ENCODE results near the gene TMTC4.

Gene TMTC4

GRCh38 chr13:100666124-100666523, 8.5 kb downstream of the TMTC4 start:
- no peak for DNase-seq

- no peak for DNase-seq
These were observed 9.2 kb downstream of the TMTC4 start for GRCh38 chr13:100665403-100665802.

DNA sequence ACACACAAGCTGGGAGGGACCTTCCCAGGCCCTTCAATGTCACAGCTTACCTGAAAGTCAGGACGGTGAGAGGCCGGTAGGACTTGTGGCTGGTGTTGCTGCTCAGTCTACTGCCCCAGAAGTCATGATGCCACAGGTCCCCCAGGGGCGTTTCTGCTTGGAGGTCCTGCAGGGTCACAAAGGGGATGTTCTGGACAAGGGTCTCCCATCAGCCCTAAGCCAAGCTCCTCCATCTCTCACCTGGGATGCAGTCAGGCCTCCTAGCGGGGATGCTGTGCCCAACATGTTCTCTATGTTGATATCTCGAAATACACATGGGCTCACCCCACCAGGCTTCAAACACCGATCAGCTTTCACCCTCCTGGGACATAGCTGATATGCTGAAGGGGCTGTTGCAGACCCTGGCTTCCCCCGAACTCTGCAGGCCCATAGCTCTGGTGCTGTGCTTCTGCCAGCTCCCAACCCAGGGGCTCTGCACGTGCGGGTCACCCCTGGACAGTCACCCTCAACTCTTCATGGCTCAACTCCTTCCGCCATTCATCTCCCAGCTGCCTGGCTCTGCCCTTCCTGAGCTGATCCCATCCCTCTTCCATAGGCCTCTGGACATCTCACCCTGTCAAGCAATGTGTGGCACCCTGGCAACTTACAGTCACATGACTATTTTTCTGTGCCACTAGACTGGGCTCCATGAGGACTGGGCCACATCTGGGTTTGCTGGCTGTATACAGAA, 10.3 kb downstream of the TMTC4 start:
- no peak for DNase-seq

DNA sequence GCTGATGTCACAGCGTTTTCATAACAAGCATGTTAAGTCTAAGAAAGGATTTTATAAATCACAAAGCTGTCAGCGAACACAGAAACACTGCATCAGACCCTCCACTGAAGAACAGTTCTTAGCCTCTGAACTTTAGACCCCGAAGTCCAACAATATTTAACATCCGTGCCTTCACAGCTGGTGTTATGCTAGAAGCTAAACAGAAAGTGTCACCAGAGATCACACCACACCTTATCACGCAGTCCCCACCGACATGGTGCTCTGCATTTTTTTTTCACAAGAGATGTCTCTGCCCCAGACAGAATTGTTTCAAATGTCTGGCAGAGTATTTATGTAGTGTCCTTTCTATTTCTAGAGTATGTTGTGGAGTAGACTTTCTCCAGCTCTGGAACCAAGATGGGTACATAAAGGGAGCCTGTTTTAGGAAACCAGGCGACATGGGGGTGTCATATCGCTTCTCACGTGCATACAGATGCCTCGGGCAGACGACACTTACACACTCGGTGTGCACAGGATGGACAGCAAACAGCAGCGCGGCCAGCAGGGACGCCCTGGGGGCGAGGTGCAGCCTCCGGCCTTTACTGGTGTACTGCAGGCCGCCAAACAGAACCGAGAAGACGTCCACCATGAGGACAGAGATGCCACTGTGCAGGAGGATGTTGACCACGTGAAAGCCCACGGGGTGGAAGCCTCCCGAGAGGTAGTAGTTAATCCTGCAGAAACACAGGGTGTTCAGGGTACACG, 12.0 kb downstream of the TMTC4 start:
- no peak for DNase-seq

GRCh38 chr13:100660761-100661160, 13.8 kb downstream of the TMTC4 start:
- DNase-seq: no peak

DNA sequence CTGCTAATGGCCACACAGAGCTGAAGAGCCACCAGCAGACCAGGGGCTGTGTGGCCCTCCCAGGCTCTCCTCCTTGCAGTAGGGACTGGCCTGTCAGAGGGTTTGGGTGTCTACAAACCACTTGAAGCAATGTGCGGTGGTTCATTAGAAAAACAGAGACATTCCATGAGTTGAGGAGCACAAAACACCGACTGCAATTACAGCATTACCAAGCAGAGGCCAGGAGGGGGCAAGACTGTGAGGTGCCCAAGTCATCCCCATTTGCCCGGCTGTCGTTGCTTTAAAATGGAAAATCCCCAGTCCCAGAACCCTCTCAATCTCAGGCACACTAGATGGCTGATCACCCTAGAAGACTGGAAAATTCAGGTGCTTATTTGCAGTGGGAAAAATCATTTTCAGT, 15.0 kb downstream of the TMTC4 start:
- DNase-seq: no peak

DNA sequence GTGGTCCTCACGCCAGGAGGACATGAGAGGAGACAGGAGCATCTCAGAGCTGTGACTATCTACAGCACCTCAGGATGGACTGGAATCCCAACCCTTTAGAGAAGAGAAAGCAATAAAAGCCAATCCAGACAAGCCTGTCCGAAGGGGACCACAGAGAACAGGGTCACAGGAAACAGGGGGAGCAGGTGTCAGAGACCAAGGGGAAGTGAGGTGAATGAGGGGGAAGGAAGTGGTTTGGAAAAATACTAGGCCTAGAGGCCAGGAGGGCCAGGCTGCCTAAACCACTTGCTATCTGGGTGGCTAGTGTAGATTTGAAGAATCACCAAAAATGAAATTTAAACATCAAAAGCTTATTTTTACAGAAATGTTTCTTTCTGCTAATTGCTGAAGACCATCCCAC, 16.2 kb downstream of the TMTC4 start:
- no peak for DNase-seq

GRCh38 chr13:100657881-100658315, 16.7 kb downstream of the TMTC4 start:
- DNase-seq: no peak

- DNase-seq: no peak
These were observed 22.1 kb downstream of the TMTC4 start for GRCh38 chr13:100652510-100652909.

DNA sequence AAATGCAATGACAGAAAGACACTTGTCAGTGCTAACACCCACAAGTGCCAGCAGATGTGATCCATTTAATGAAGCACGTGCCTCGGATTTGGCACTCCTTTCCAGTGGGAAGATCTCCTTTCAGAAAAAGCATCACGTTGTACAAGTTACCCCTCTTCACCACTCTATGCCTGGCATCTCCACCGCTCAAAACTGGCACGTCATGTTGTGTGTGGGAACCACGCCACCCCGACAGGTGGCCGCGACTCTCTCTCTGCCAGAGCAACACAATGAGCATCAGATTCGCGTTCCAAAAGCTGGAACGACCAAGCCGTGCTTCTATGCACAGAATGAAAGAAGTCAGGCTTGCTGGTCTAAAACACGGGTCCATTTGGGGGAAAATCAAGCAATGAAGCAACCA, 24.3 kb downstream of the TMTC4 start:
- no peak for DNase-seq

GRCh38 chr13:100648354-100648753, 26.2 kb downstream of the TMTC4 start:
- no peak for DNase-seq

DNA sequence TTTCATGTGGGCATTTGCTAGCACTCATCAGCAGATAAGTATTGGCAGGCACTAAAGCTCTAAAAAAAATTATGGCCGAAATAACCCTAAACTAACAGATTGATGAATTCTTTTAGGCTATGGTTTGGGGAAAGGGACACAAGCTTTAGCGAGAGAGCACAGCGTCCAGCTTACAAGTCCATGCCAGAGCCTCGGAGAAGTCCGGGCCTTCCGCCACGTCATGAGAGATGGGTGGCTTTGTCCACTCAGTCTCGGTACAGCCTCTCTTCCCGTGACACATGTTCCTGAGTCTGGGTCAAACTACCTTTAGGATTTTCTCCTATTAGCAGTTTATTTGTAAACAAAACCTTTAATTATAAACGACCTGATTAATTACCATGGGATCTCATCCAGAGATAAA, 27.7 kb downstream of the TMTC4 start:
- no peak for DNase-seq

GRCh38 chr13:100646030-100646673, 28.4 kb downstream of the TMTC4 start:
- DNase-seq: no peak

DNA sequence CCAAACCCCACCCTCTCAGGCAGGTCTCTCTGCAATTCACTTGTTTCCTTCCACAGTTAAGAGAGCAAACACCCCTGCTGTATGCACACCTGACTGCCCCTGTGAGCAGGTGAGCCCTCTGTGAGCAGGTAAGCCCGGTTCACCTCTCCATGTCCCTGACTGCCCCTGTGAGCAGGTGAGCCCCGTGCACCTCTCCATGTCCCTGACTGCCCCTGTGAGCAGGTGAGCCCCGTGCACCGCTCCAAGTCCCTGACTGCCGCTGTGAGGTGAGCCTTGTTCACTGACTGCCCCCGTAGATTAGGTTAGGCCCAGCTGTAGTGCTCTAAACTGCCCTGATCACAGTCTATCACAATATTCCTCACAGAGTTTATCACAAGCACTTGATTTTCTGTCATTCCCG, 29.2 kb downstream of the TMTC4 start:
- no peak for DNase-seq

- DNase-seq: no peak
These were observed 30.2 kb downstream of the TMTC4 start for GRCh38 chr13:100644371-100644770.

DNA sequence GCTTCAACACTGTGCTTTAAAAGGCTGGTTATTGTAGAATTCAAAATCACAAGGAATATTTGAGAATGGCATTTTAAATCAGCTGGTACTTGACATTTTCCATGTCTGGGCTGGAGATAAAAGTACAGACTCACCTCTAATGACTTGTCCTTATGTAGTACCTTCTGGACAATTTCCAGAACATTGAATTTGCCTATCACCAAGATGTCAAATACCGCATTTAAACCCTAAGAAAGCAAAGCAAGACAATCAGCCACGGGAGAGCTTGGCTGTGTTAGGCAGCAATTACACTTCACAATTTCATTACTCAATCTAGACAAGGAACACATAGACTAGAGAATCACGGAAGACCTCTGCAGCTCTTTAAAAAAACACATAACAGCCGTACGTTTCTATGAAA, 36.8 kb downstream of the TMTC4 start:
- no peak for DNase-seq

- no peak for DNase-seq
These were observed 37.2 kb downstream of the TMTC4 start for GRCh38 chr13:100637380-100637779.

- DNase-seq: no peak
These were observed 38.2 kb downstream of the TMTC4 start for GRCh38 chr13:100636441-100636840.

DNA sequence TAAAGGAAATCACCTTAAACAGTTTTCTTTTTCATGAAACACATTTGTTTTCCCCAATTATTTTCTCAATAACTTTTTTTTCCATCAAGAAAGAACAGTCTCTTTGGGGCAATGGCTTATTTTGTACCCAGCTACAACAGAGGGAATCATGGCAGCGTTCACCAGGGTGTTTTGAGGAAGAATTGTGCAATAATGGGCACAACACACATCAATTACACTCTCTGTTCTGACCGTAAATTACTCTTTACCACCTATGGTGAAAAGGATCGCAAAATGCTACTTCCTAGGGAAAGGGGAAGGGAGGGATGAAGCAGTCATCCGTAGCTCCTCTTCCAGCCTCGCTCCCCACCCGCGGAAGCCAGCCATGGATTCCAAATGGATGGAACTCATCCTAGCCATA, 38.6 kb downstream of the TMTC4 start:
- DNase-seq: no peak

GRCh38 chr13:100634696-100635095, 39.9 kb downstream of the TMTC4 start:
- no peak for DNase-seq

DNA sequence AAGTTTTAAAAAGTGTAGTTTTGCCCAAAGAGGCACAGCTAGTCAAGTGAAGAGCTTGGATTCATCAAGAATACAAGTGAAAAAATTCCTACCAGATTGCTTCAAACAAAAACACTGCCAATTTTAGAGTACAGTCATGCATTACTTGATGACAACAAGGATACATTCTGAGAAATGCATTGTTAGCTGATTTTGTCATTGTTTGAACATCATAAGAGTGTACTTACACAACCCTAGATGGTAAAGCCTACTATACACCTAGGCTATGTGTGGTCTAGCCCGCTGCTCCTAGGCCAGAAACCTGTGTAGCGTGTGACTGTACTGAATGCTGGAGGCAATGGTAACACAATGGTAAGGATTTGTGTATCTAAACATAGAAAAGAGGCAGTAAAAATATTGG, 41.1 kb downstream of the TMTC4 start:
- no peak for DNase-seq

DNA sequence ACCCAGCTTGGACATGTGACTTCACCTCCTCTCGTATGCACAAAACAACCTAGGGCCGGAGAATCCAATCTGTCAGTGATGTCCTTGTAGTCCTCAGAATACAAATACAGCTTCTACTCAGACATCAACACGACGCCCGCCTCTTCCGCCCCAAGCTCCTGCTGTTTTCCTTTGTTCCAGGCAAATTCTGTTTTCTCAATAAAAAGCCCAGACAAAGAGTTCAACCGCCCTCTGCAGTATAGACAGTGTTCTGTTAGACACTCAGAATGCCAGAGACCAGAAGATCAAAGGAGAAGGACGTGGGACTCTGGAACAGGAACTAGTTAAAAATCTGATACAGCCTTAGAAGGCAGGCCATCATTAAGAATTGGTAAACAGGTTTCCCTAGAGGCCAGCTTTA, 44.0 kb downstream of the TMTC4 start:
- DNase-seq: no peak

DNA sequence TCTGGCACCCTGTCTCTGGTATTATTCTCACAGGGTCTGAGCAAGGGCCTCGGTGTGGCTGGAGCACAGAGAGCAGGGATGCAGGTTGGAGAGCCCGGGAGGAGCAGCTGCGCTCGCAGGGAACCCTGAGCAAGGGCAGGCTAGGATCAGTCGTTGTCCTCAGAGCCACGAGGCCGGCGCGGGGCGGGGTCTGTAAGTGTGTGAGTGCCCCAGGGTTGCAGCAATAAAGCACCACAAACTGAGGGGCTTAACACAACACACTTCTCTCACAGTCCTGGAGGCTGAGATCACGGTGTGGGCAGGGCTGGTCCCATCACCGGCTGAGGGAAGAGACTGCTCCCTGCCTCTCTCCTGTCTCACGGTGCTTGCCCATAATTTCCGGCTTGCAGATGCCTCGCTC, 47.5 kb downstream of the TMTC4 start:
- no peak for DNase-seq

DNA sequence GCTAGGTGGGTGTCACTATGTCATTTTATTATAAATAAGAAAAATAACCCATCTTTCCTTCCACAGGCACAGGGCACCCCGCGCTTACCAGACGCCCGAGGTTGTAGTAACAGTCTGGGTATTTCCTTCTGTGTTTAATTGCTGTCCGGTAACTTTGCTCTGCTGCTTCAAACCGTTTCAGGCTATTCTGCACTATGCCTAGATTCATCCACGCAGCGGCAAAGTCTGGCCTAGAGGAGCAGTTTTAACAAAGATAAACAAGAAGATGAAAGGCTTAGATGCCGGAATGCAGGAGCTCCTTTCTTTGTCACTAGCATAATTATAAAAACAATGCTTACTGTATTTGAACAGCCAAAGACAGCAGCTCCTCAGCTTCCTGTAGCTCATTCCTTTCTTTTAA, 49.1 kb downstream of the TMTC4 start:
- no peak for DNase-seq

Data from suppressor macrophage treated with lipopolysaccharide for 4 hours (primary cell).